Vagina (tissue), 2 donors: ENCODE measurements around the gene COG3.

Experiments
- POLR2A ChIP-seq, 2 donors: fragments of 450-650 bp; IDR thresholded peaks; one replicate each; pipeline ENCODE4 v1.6.1; 2017; ENCODE audit warnings: antibody characterized with exemption in 2 of 2, mild to moderate bottlenecking in 2 of 2, moderate library complexity in 2 of 2
- POLR2AphosphoS5 ChIP-seq, 2 donors: sonication (generic); formaldehyde crosslinking; IDR thresholded peaks; one replicate each; pipeline ENCODE4 v1.9.0; 2017; ENCODE audit warnings: antibody characterized with exemption in 2 of 2, mild to moderate bottlenecking in 2 of 2, low read depth in 1 of 2; ENCODE audit not compliant: insufficient read depth in 1 of 2
- TF ChIP-seq, protein P1 (sequence below), 3 experiments: fragments of 450-650 bp in 2 of 3; fragments of 200-600 bp in 1 of 3; sonication (generic) in 1 of 3; IDR thresholded peaks; one replicate each; pipeline ENCODE4 v1.5.1; 2017 to 2019; ENCODE audit warnings: antibody characterized with exemption in 3 of 3, mild to moderate bottlenecking in 2 of 3, moderate library complexity in 2 of 3

DNA sequence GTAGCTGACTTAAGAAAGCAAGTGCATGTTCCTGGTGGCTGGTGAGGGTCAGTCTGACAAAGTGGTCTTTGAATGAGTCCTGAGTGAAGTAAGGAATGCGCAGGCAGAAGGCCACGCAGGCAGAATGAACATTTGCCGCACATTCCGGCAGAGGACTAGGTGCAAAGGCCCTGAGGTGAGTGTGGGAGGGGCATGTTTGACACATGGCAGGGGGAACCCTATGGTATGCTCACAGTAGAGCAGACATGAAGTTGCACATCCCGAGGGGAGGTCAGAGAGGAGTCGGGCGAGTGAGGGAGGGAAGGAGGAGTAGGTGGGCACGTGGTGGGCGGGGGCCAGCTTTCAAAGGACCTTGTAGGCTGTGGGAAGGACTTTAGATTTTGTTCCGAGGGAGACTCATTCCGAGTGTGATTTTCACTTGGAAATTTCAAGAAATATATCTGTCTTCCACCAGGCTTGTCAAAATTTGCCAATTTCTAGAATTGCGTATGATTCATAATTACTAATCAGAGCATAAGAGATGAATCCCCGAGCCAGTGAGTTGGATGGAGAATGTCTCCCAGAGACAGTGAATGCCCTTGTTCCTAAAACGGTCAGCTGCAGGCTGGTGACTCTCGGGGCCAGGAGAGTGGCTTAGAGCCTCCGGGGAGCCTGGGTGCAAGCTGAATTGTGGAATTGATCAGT, 110.5 kb downstream of the COG3 start:
- TF ChIP-seq, protein P1, sequence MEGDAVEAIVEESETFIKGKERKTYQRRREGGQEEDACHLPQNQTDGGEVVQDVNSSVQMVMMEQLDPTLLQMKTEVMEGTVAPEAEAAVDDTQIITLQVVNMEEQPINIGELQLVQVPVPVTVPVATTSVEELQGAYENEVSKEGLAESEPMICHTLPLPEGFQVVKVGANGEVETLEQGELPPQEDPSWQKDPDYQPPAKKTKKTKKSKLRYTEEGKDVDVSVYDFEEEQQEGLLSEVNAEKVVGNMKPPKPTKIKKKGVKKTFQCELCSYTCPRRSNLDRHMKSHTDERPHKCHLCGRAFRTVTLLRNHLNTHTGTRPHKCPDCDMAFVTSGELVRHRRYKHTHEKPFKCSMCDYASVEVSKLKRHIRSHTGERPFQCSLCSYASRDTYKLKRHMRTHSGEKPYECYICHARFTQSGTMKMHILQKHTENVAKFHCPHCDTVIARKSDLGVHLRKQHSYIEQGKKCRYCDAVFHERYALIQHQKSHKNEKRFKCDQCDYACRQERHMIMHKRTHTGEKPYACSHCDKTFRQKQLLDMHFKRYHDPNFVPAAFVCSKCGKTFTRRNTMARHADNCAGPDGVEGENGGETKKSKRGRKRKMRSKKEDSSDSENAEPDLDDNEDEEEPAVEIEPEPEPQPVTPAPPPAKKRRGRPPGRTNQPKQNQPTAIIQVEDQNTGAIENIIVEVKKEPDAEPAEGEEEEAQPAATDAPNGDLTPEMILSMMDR (IDR thresholded peaks at IDR 0.05), result no peak
- no peak for TF ChIP-seq POLR2AphosphoS5 (IDR thresholded peaks at IDR 0.05; ENCODE audit: insufficient read depth in 1 of 2, low read depth in 1 of 2)
- no peak for TF ChIP-seq POLR2A (IDR thresholded peaks at IDR 0.05)
